Caco-2 (cell line): ENCODE measurements around the gene LYPLA2. TPM values are rescaled to one million over a fixed set of nuclear protein-coding genes. Genes with fewer than 3 reads are reported as not detected.
"Not testable (repeated sequence)": the region's sequence is repeated elsewhere in the genome, so short reads cannot be mapped to it uniquely, and the experiment has no call there.

Experiments used
- BruUV-seq: library from RNA; stranded (reverse); fragments of 400-500 nt; replicated peaks from 2 replicates; lab custom pipeline; 2021; lab: Mats Ljungman, UMichigan
- CTCF ChIA-PET: fragments of 300-600 bp; sonication (Branson Sonifier 250); formaldehyde crosslinking; loops from one replicate; lab custom pipeline; 2022; ENCODE audit warnings: antibody characterized with exemption; lab: Charles Lee
- POLR2A ChIA-PET: fragments of 300-600 bp; sonication (Branson Sonifier 250); formaldehyde crosslinking; loops from one replicate; lab custom pipeline; 2022; ENCODE audit warnings: antibody characterized with exemption; lab: Charles Lee
- DNase-seq, 2 experiments: peaks; one replicate each; pipeline versions ENCODE4 v3.0.0 to v3.0.0-alpha.2; 2020 to 2022
- H3K27me3 ChIP-seq: replicated peaks from 2 replicates; pipeline ENCODE4 v1.6.0; 2011; ENCODE audit warnings: low read length; ENCODE audit not compliant: control insufficient read depth, insufficient read depth
- H3K36me3 ChIP-seq: 2 replicates; pipeline ENCODE4 v1.5.1; 2011; ENCODE audit warnings: low read length; ENCODE audit not compliant: control insufficient read depth, insufficient read depth
- H3K4me1 ChIP-seq: fragments of 250-450 bp; sonication (Bioruptor Pico); 2 replicates; pipeline ENCODE4 v1.5.1; 2020; ENCODE audit warnings: mild to moderate bottlenecking
- H3K4me3 ChIP-seq: 2 replicates; pipeline ENCODE4 v1.5.1; 2011; ENCODE audit warnings: low read depth, mild to moderate bottlenecking, control low read depth, low read length
- H3K9me3 ChIP-seq: fragments of 250-450 bp; sonication (Bioruptor Pico); 2 replicates; pipeline ENCODE4 v1.5.1; 2020; ENCODE audit warnings: mild to moderate bottlenecking, moderate library complexity
- H3K27ac Mint-ChIP-seq: one replicate; pipeline ENCODE4 v1.8.0; 2022; ENCODE audit warnings: mixed read lengths; ENCODE audit not compliant: unreplicated experiment
- H3K27me3 Mint-ChIP-seq: one replicate; pipeline ENCODE4 v1.8.0; 2022; ENCODE audit warnings: mixed read lengths; ENCODE audit not compliant: insufficient read depth, unreplicated experiment
- H3K36me3 Mint-ChIP-seq: one replicate; pipeline ENCODE4 v1.8.0; 2022; ENCODE audit warnings: mild to moderate bottlenecking, mixed read lengths; ENCODE audit not compliant: insufficient read depth, unreplicated experiment
- H3K4me1 Mint-ChIP-seq: one replicate; pipeline ENCODE4 v1.8.0; 2022; ENCODE audit warnings: low read depth, mixed read lengths; ENCODE audit not compliant: unreplicated experiment
- H3K4me3 Mint-ChIP-seq: one replicate; pipeline ENCODE4 v1.8.0; 2022; ENCODE audit warnings: mild to moderate bottlenecking, moderate library complexity, mixed read lengths; ENCODE audit not compliant: unreplicated experiment
- H3K9me3 Mint-ChIP-seq: one replicate; pipeline ENCODE4 v1.8.0; 2022; ENCODE audit warnings: mixed read lengths; ENCODE audit not compliant: unreplicated experiment
- intact Hi-C: fragments of 100-400 bp; cut with micrococcal nuclease; formaldehyde crosslinking; loops from one replicate; pipeline ENCODE4 v1.10.0; 2022; ENCODE audit not compliant: unreplicated experiment
- total RNA-seq: library from RNA; stranded (reverse); gene quantifications from 2 replicates; pipeline ENCODE4 v1.2.3, GENCODE V29; 2022
- TF ChIP-seq, protein P1 (sequence below), 2 experiments: fragments of 200-600 bp in 1 of 2; IDR thresholded peaks; 1 replicate in 1 of 2; 2 replicates in 1 of 2; pipeline versions ENCODE4 v1.5.1 to v1.8.0; 2011 to 2022; ENCODE audit warnings: antibody characterized with exemption in 1 of 2, control low read depth in 1 of 2, inconsistent platforms in 1 of 2, low read depth in 1 of 2, low read length in 1 of 2, mild to moderate bottlenecking in 1 of 2, moderate library complexity in 1 of 2; ENCODE audit not compliant: insufficient read depth in 1 of 2, severe bottlenecking in 1 of 2, unreplicated experiment in 1 of 2

Gene LYPLA2
- total RNA-seq, 1 experiment from 2014 or later, result 52.5 TPM

DNA sequence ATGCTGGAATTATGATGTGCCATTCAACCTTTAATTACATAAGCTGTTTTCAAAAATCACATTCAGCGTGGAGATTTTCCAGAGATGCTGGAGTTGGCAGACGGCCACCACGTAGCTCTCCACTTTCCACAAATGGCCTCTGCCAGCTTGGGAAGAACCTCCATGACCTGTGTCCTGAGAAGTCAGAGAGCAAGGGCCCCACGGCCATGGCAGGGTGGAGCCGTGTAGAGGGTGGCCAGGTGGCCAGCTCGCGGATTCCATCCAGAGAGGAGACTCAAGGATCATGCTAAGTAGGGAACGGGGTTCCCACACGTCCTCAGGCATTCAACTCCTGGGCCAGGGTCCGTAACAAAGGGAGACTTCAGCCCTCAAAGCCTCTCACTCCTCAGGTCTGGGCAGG lies 10.9 kb downstream of the LYPLA2 start:
- Histone ChIP-seq H3K9me3 (no peaks in the 10 kb centered on the region), H3K27me3 (no peaks in the 10 kb centered on the region), H3K4me3 (no peak overlapping the region), H3K36me3 (no peaks in the 10 kb centered on the region; the same call in 1 of the 2 replicates), H3K4me1 (peaks cover 7% of the 10 kb centered on the region; the same call in 1 of the 2 replicates)
- Mint-ChIP-seq H3K9me3 (no peaks in the 10 kb centered on the region), H3K27me3 (no peaks in the 10 kb centered on the region), H3K27ac (peak overlapping the region; percentile 96), H3K4me3 (peak overlapping the region; percentile 91), H3K4me1 (no peaks in the 10 kb centered on the region), H3K36me3 (peaks cover 26% of the 10 kb centered on the region)
- BruUV-seq, result no TSS peak
- DNase-seq, result no peak
- POLR2A ChIA-PET, result interaction anchor here (0.5 to 3.5 kb wide), 4 partner anchors 11 to 30 kb away, joined by 3 to 20 read pairs (median 10); partner anchors contain the start of genes HMGCL, LYPLA2 and PITHD1
- intact Hi-C loops, result loop anchor here (2.0 to 10.0 kb wide), 2 partner anchors 115 to 223 kb away; no protein-coding TSS in a partner anchor
- TF ChIP-seq, protein P1, sequence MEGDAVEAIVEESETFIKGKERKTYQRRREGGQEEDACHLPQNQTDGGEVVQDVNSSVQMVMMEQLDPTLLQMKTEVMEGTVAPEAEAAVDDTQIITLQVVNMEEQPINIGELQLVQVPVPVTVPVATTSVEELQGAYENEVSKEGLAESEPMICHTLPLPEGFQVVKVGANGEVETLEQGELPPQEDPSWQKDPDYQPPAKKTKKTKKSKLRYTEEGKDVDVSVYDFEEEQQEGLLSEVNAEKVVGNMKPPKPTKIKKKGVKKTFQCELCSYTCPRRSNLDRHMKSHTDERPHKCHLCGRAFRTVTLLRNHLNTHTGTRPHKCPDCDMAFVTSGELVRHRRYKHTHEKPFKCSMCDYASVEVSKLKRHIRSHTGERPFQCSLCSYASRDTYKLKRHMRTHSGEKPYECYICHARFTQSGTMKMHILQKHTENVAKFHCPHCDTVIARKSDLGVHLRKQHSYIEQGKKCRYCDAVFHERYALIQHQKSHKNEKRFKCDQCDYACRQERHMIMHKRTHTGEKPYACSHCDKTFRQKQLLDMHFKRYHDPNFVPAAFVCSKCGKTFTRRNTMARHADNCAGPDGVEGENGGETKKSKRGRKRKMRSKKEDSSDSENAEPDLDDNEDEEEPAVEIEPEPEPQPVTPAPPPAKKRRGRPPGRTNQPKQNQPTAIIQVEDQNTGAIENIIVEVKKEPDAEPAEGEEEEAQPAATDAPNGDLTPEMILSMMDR (IDR thresholded peaks at IDR 0.05; ENCODE audit: insufficient read depth in 1 of 2, low read depth in 1 of 2, low read length in 1 of 2, severe bottlenecking in 1 of 2, unreplicated experiment in 1 of 2), result no peak
- CTCF ChIA-PET, result interaction anchor here (0.8 to 1.6 kb wide), 3 partner anchors 30 to 115 kb away, joined by 3 to 9 read pairs (median 4); no protein-coding TSS in a partner anchor

GRCh38 chr1:23802809-23803342 lies 11.9 kb downstream of the LYPLA2 start:
- H3K4me1 ChIP-seq, DNase-seq, H3K9me3 Mint-ChIP-seq, H3K9me3 ChIP-seq, H3K27me3 Mint-ChIP-seq, H3K27me3 ChIP-seq, H3K36me3 ChIP-seq, H3K4me3 Mint-ChIP-seq, BruUV-seq, H3K4me1 Mint-ChIP-seq, H3K4me3 ChIP-seq, H3K27ac Mint-ChIP-seq: not testable (repeated sequence)
- intact Hi-C loops, result loop anchor here (10.0 kb wide), 1 partner anchor 222 kb away; no protein-coding TSS in a partner anchor
- POLR2A ChIA-PET, result interaction anchor here (1.4 kb wide), 1 partner anchor 23 kb away, joined by 5 read pairs; the partner anchor contains the start of gene HMGCL
- CTCF ChIA-PET, result interaction anchor here (0.8 kb wide), 1 partner anchor 114 kb away, joined by 4 read pairs; no protein-coding TSS in a partner anchor
- H3K36me3 Mint-ChIP-seq, result peaks cover 20% of the 10 kb centered on the region

GRCh38 chr1:23803674-23804073 lies 12.7 kb downstream of the LYPLA2 start:
- intact Hi-C loops, result loop anchor here (10.0 kb wide), 1 partner anchor 221 kb away; no protein-coding TSS in a partner anchor
- H3K4me1 Mint-ChIP-seq, result no peaks in the 10 kb centered on the region
- H3K4me3 Mint-ChIP-seq, result no peak overlapping the region
- BruUV-seq, result no TSS peak
- POLR2A ChIA-PET, result interaction anchor here (0.5 kb wide), 1 partner anchor 22 kb away, joined by 4 read pairs; no protein-coding TSS in a partner anchor
- H3K27ac Mint-ChIP-seq, result no peak overlapping the region
- H3K9me3 Mint-ChIP-seq, result no peaks in the 10 kb centered on the region
- CTCF ChIA-PET, result interaction anchor here (0.7 to 1.0 kb wide), 2 partner anchors 32 to 113 kb away, joined by 3 to 4 read pairs; no protein-coding TSS in a partner anchor
- no peaks in the 10 kb centered on the region for H3K9me3 ChIP-seq
- peaks cover 18% of the 10 kb centered on the region for H3K36me3 Mint-ChIP-seq
- DNase-seq, result no peak
- H3K27me3 ChIP-seq, result no peaks in the 10 kb centered on the region
- no peaks in the 10 kb centered on the region for H3K27me3 Mint-ChIP-seq
- H3K4me1 ChIP-seq, result peaks cover 7% of the 10 kb centered on the region; the same call in 1 of the 2 replicates
- H3K4me3 ChIP-seq, result no peak overlapping the region
- TF ChIP-seq, protein P1 (IDR thresholded peaks at IDR 0.05; ENCODE audit: insufficient read depth in 1 of 2, low read depth in 1 of 2, low read length in 1 of 2, severe bottlenecking in 1 of 2, unreplicated experiment in 1 of 2), result no peak
- no peaks in the 10 kb centered on the region; the same call in 1 of the 2 replicates for H3K36me3 ChIP-seq
